Liver (tissue), 3 donors: Measurements from ENCODE around the gene ATXN10.

Source experiments
- CTCF ChIP-seq: fragments of 150-350 bp; IDR thresholded peaks from 2 replicates; pipeline ENCODE4 v1.5.1; 2017; ENCODE audit warnings: improper control_type of control experiment, low read depth, low read length; ENCODE audit not compliant: missing input control
- JUND ChIP-seq, 2 donors: IDR thresholded peaks; 2 replicates each; pipeline ENCODE4 v1.6.1; 2016; ENCODE audit warnings: antibody characterized with exemption in 2 of 2
- RAD21 ChIP-seq, 2 donors: IDR thresholded peaks; 2 replicates each; pipeline ENCODE4 v1.6.1; 2016; ENCODE audit warnings: antibody characterized with exemption in 2 of 2, mild to moderate bottlenecking in 2 of 2
- ZBTB33 ChIP-seq: IDR thresholded peaks from 2 replicates; pipeline ENCODE4 v1.6.1; 2016; ENCODE audit warnings: antibody characterized with exemption
- donor health status: healthy.
- donor health status: healthy.

- TF ChIP-seq CTCF (no peak), ZBTB33 (no peak), RAD21 (IDR thresholded peaks at IDR 0.05) (no peak), JUND (IDR thresholded peaks at IDR 0.05) (no peak)
Measured at GRCh38 chr22:45793892-45794291, 122.3 kb downstream of the ATXN10 start.
